Measurements from ENCODE around the gene FAM120A.

FAM120A gene

GRCh38 chr9:93431539-93432105 lies 19.9 kb upstream of the FAM120A start:
- no peak overlapping the region for H3K27ac Mint-ChIP-seq
- peaks cover 7% of the 10 kb centered on the region for H3K4me1 Mint-ChIP-seq
- no peak overlapping the region for H3K4me3 Mint-ChIP-seq
- no peaks in the 10 kb centered on the region for H3K36me3 Mint-ChIP-seq (ENCODE audit: low read depth)
- TF ChIP-seq, protein P1, sequence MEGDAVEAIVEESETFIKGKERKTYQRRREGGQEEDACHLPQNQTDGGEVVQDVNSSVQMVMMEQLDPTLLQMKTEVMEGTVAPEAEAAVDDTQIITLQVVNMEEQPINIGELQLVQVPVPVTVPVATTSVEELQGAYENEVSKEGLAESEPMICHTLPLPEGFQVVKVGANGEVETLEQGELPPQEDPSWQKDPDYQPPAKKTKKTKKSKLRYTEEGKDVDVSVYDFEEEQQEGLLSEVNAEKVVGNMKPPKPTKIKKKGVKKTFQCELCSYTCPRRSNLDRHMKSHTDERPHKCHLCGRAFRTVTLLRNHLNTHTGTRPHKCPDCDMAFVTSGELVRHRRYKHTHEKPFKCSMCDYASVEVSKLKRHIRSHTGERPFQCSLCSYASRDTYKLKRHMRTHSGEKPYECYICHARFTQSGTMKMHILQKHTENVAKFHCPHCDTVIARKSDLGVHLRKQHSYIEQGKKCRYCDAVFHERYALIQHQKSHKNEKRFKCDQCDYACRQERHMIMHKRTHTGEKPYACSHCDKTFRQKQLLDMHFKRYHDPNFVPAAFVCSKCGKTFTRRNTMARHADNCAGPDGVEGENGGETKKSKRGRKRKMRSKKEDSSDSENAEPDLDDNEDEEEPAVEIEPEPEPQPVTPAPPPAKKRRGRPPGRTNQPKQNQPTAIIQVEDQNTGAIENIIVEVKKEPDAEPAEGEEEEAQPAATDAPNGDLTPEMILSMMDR (IDR thresholded peaks at IDR 0.05; ENCODE audit: unreplicated experiment in 3 of 3) = no peak
- peaks cover 3% of the 10 kb centered on the region for H3K27me3 Mint-ChIP-seq (ENCODE audit: low read depth)
- H3K9me3 Mint-ChIP-seq = peaks cover 5% of the 10 kb centered on the region

- peaks cover 3% of the 10 kb centered on the region for H3K27me3 Mint-ChIP-seq (ENCODE audit: low read depth)
- H3K9me3 Mint-ChIP-seq = no peaks in the 10 kb centered on the region
- H3K36me3 Mint-ChIP-seq (ENCODE audit: low read depth) = no peaks in the 10 kb centered on the region
- TF ChIP-seq, protein P1 (IDR thresholded peaks at IDR 0.05; ENCODE audit: unreplicated experiment in 3 of 3) = no peak
- no peak overlapping the region for H3K27ac Mint-ChIP-seq
- H3K4me1 Mint-ChIP-seq = peaks cover 7% of the 10 kb centered on the region
- no peak overlapping the region for H3K4me3 Mint-ChIP-seq
Observed at GRCh38 chr9:93432964-93433363, 18.5 kb upstream of the FAM120A start.

GRCh38 chr9:93434056-93434455 lies 17.4 kb upstream of the FAM120A start:
- peaks cover 3% of the 10 kb centered on the region for H3K27me3 Mint-ChIP-seq (ENCODE audit: low read depth)
- peaks cover 7% of the 10 kb centered on the region for H3K4me1 Mint-ChIP-seq
- H3K27ac Mint-ChIP-seq = no peak overlapping the region
- no peaks in the 10 kb centered on the region for H3K9me3 Mint-ChIP-seq
- H3K36me3 Mint-ChIP-seq (ENCODE audit: low read depth) = no peaks in the 10 kb centered on the region
- H3K4me3 Mint-ChIP-seq = no peak overlapping the region
- TF ChIP-seq, protein P1 (IDR thresholded peaks at IDR 0.05; ENCODE audit: unreplicated experiment in 3 of 3) = no peak

DNA sequence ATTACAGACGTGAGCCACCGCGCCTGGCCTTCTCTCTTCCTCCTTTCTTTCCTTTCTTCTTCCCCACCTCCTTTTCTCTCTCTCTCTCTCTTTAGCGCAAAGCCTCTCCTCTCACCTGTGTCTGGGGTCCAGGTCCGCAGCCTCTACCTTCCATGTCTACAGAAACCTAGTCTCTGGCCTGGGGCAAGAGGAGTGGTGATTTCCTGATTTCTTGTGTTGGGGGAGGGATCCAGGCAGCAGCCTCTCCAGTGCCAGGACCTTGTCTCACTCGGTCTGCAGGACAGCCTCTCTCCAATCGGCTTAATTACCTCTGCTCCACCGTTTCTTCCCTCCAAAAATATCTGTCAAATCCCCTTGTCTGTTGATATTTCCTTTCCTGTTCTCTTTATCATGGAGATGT lies 16.1 kb upstream of the FAM120A start:
- Mint-ChIP-seq H3K4me1 (peaks cover 7% of the 10 kb centered on the region), H3K27ac (no peak overlapping the region), H3K27me3 (ENCODE audit: low read depth) (peaks cover 3% of the 10 kb centered on the region), H3K36me3 (ENCODE audit: low read depth) (no peaks in the 10 kb centered on the region), H3K4me3 (no peak overlapping the region), H3K9me3 (no peaks in the 10 kb centered on the region)
- TF ChIP-seq, protein P1 (IDR thresholded peaks at IDR 0.05; ENCODE audit: unreplicated experiment in 3 of 3) = no peak

DNA sequence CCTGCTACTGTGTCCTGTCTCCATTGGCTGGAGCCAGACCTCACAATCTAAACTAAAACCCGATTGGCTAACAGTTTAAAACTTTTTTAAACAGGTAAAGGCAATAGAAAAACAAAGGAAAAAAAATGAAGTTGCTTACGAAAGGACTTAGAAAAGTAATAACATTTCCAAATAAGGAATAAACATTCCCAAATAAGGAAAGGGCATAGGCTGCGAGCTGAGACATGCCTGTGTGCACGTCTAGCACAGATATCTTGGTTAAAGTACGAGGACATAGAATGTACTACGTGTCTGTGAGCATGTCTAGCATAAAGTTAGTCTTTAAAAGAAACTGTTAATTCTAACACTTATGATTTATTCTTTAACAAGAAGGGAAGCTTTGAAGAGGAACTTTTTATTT lies 15.3 kb upstream of the FAM120A start:
- no peak overlapping the region for H3K4me3 Mint-ChIP-seq
- H3K4me1 Mint-ChIP-seq = peaks cover 7% of the 10 kb centered on the region
- peaks cover 3% of the 10 kb centered on the region for H3K27me3 Mint-ChIP-seq (ENCODE audit: low read depth)
- no peaks in the 10 kb centered on the region for H3K9me3 Mint-ChIP-seq
- no peak overlapping the region for H3K27ac Mint-ChIP-seq
- TF ChIP-seq, protein P1 (IDR thresholded peaks at IDR 0.05; ENCODE audit: unreplicated experiment in 3 of 3) = no peak
- no peaks in the 10 kb centered on the region for H3K36me3 Mint-ChIP-seq (ENCODE audit: low read depth)

DNA sequence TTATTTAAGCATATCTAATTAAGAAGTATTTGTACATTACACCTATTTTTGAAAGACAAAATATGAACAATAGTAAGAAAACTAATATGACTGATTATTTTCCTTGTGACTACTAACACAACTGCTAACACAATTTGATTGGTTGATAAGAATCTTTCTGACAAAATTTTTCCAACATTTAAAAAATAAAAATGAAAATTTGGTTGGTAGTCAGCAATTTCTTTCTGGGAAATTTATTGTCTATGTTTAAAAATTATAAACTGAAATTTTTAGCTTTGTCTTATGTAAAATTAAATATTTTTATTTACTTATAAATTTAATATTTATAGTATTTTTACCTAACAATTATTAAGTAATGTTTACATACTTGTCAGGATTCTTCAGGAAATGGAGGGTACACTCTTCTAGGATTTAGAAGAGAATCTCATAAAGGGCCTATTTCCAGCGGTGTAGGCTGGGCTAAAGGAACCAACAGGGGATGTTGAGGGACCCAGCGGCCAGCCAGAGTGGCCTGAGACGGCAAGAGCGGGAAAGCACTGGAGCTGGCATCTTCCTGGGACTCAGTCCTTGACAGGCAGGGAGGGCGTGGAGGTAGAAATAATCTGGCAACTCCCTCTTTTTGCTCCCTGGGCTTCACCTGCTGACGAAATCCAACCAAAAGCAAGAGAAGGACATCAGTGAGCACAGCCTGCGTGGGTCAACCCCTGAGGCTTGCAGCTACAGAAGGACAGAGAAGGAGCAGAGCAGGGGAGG lies 14.7 kb upstream of the FAM120A start:
- peaks cover 3% of the 10 kb centered on the region for H3K27me3 Mint-ChIP-seq (ENCODE audit: low read depth)
- no peaks in the 10 kb centered on the region for H3K9me3 Mint-ChIP-seq
- H3K36me3 Mint-ChIP-seq (ENCODE audit: low read depth) = no peaks in the 10 kb centered on the region
- no peak overlapping the region for H3K4me3 Mint-ChIP-seq
- H3K4me1 Mint-ChIP-seq = peaks cover 2% of the 10 kb centered on the region
- TF ChIP-seq, protein P1 (IDR thresholded peaks at IDR 0.05; ENCODE audit: unreplicated experiment in 3 of 3) = no peak
- H3K27ac Mint-ChIP-seq = no peak overlapping the region

Data from nephron (organoid).